Measurements from ENCODE around the gene ZNF473. TPM values are rescaled to one million over a fixed set of nuclear protein-coding genes. Genes with fewer than 3 reads are reported as not detected.

The ZNF473 gene
- total RNA-seq, 1 experiment from 2014 or later, result 19.0 TPM

GRCh38 chr19:50043967-50044366, 18.2 kb downstream of the ZNF473 start:
- H3K14ac ChIP-seq (ENCODE audit: insufficient read depth, low read length), result no peak overlapping the region
- no peaks in the 10 kb centered on the region for H3K79me2 ChIP-seq (ENCODE audit: insufficient read depth, low read length)
- no CpG with 5 or more reads among the region's 2 CpGs for WGBS (ENCODE audit: extremely low coverage, insufficient read length, low lambda C conversion rate)
- H3K4me2 ChIP-seq (ENCODE audit: insufficient read depth, insufficient read length, low read length), result no peak overlapping the region
- H3K4me1 Mint-ChIP-seq, result no peaks in the 10 kb centered on the region
- H3K27ac ChIP-seq (ENCODE audit: insufficient read length, low read depth, low read length), result no peak overlapping the region
- H3K27ac Mint-ChIP-seq, result no peak overlapping the region
- H2AFZ ChIP-seq (ENCODE audit: low read length), result no peak overlapping the region
- no peak for TF ChIP-seq CTCF (conservative IDR thresholded peaks at IDR 0.05)
- no peak overlapping the region for H3K23ac ChIP-seq (ENCODE audit: insufficient read length, low read depth, low read length)
- H3K4ac ChIP-seq (ENCODE audit: low read depth, low read length), result no peak overlapping the region
- no peak overlapping the region for H2AK5ac ChIP-seq (ENCODE audit: insufficient read length, low read length)
- H3K9me3 ChIP-seq (ENCODE audit: control insufficient read depth, low read depth, low read length), result peaks cover 69% of the 10 kb centered on the region
- H3T11ph ChIP-seq (ENCODE audit: low read length), result no peak overlapping the region
- peaks cover 68 to 70% of the 10 kb centered on the region in 2 experiments for H3K9me3 Mint-ChIP-seq
- peaks cover 6% of the 10 kb centered on the region for H3K27me3 Mint-ChIP-seq (ENCODE audit: low read depth)
- H3K4me1 ChIP-seq (ENCODE audit: insufficient read depth, low read length), result no peaks in the 10 kb centered on the region
- H2BK15ac ChIP-seq (ENCODE audit: low read depth, low read length), result no peak overlapping the region
- H2BK20ac ChIP-seq (ENCODE audit: low read depth, low read length, poor library complexity, severe bottlenecking), result no peak overlapping the region
- H3K9ac ChIP-seq (ENCODE audit: extremely low read depth, insufficient read length, low read length), result no peak overlapping the region
- H2BK5ac ChIP-seq (ENCODE audit: insufficient read length, low read length), result no peak overlapping the region
- H4K91ac ChIP-seq (ENCODE audit: insufficient read length, low read depth, low read length), result no peak overlapping the region
- no peak overlapping the region for H3K56ac ChIP-seq (ENCODE audit: insufficient read length, low read depth, low read length)
- H3K79me1 ChIP-seq (ENCODE audit: insufficient read depth, low read depth, low read length, poor library complexity, severe bottlenecking), result no peaks in the 10 kb centered on the region
- H4K20me1 ChIP-seq (ENCODE audit: control insufficient read depth, insufficient read depth, insufficient read length), result no peaks in the 10 kb centered on the region
- H4K5ac ChIP-seq (ENCODE audit: insufficient read length, low read depth, low read length), result no peak overlapping the region
- H2BK120ac ChIP-seq (ENCODE audit: low read depth, low read length, poor library complexity, severe bottlenecking), result no peak overlapping the region
- H2BK12ac ChIP-seq (ENCODE audit: insufficient read length, low read depth, low read length), result no peak overlapping the region
- H3K18ac ChIP-seq (ENCODE audit: insufficient read length, low read depth, low read length), result no peak overlapping the region
- no peaks in the 10 kb centered on the region for H3K23me2 ChIP-seq (ENCODE audit: insufficient read length, low read depth, low read length, poor library complexity, severe bottlenecking)
- H3K27me3 ChIP-seq (ENCODE audit: insufficient read depth, low read length), result no peaks in the 10 kb centered on the region
- no peak overlapping the region for H4K8ac ChIP-seq (replicated peaks; ENCODE audit: insufficient read length, low read depth, low read length)
- H3K4me3 Mint-ChIP-seq, result no peak overlapping the region
- DNase-seq, result no peak
- peaks cover 95 to 99% (median 97%) of the 10 kb centered on the region in 3 experiments for H3K36me3 Mint-ChIP-seq (ENCODE audit: insufficient read depth in 1 of 3, low read depth in 3 of 3)
